ENCODE measurements around the gene MYO7A. TPM values are rescaled to one million over a fixed set of nuclear protein-coding genes. Genes with fewer than 3 reads are reported as not detected.

MYO7A gene
- total and polyA plus RNA-seq, 2 donors (not counting 3 experiments of a cell fraction or from before 2014, with no cell fraction given) = 1.3 to 3.6 TPM

- H3K9ac ChIP-seq (replicated peaks; ENCODE audit: extremely low read depth, insufficient read depth, low read length) = no peak overlapping the region
- no peaks in the 10 kb centered on the region for H4K20me1 ChIP-seq (replicated peaks; ENCODE audit: control insufficient read depth, extremely low read depth, insufficient read depth, low read length)
- dilution Hi-C loops (cut with MboI; ENCODE audit: extremely low pct_ligation_motif_present, low sequenced_read_pairs) (no loop called here), intact Hi-C loops (cut with micrococcal nuclease) (no loop called here)
- no peak overlapping the region for H3K4me3 ChIP-seq (replicated peaks in 1 of 3; ENCODE audit: insufficient read depth in 1 of 3, low read depth in 1 of 3, low read length in 3 of 3)
- H3K9me1 ChIP-seq (replicated peaks; ENCODE audit: control insufficient read depth, extremely low read depth, insufficient read depth, low read length) = no peaks in the 10 kb centered on the region
- no peaks in the 10 kb centered on the region for H3K79me2 ChIP-seq (ENCODE audit: control insufficient read depth, insufficient read depth, low read length)
- no peaks in the 10 kb centered on the region for H3K9me3 ChIP-seq (replicated peaks; ENCODE audit: control insufficient read depth, insufficient read depth, low read length)
- POLR2A ChIA-PET = no interaction called here
- H3K36me3 ChIP-seq (ENCODE audit: control insufficient read depth in 2 of 2, extremely low read depth in 1 of 2, insufficient read depth in 2 of 2, low read length in 2 of 2) = no peaks in the 10 kb centered on the region
- DNase-seq (ENCODE audit: low read depth, low spot score) = no peak
- TF ChIP-seq, protein P1, sequence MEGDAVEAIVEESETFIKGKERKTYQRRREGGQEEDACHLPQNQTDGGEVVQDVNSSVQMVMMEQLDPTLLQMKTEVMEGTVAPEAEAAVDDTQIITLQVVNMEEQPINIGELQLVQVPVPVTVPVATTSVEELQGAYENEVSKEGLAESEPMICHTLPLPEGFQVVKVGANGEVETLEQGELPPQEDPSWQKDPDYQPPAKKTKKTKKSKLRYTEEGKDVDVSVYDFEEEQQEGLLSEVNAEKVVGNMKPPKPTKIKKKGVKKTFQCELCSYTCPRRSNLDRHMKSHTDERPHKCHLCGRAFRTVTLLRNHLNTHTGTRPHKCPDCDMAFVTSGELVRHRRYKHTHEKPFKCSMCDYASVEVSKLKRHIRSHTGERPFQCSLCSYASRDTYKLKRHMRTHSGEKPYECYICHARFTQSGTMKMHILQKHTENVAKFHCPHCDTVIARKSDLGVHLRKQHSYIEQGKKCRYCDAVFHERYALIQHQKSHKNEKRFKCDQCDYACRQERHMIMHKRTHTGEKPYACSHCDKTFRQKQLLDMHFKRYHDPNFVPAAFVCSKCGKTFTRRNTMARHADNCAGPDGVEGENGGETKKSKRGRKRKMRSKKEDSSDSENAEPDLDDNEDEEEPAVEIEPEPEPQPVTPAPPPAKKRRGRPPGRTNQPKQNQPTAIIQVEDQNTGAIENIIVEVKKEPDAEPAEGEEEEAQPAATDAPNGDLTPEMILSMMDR (IDR thresholded peaks at IDR 0.05; ENCODE audit: extremely low read depth in 1 of 2, insufficient read depth in 1 of 2, low read depth in 1 of 2, low read length in 2 of 2) = no peak
- TF ChIP-seq EZH2 (IDR thresholded peaks at IDR 0.05; ENCODE audit: borderline replicate concordance, low read depth, low read length, severe bottlenecking) = no peak
- no peak for TF ChIP-seq POLR2AphosphoS5 (IDR thresholded peaks at IDR 0.05; ENCODE audit: insufficient read depth, low read depth, low read length)
- TF ChIP-seq JUN (IDR thresholded peaks at IDR 0.05; ENCODE audit: borderline replicate concordance, insufficient read depth, insufficient read length, low read depth) = no peak
- TF ChIP-seq FOS (IDR thresholded peaks at IDR 0.05; ENCODE audit: borderline replicate concordance, insufficient read depth, low read length) = no peak
- H2AFZ ChIP-seq (ENCODE audit: low read depth, low read length) = no peak overlapping the region
- no peaks in the 10 kb centered on the region for H3K27me3 ChIP-seq (ENCODE audit: control insufficient read depth in 2 of 2, insufficient read depth in 2 of 2, low read length in 2 of 2)
- no peak overlapping the region for H3K27ac ChIP-seq (ENCODE audit: insufficient read depth, low read depth, low read length)
- H3K4me1 ChIP-seq (ENCODE audit: control insufficient read depth, extremely low read depth, insufficient read depth, low read length) = no peaks in the 10 kb centered on the region
- BruUV-seq (replicated peaks) = no TSS peak
- H3K4me2 ChIP-seq (ENCODE audit: insufficient read depth, low read length) = no peak overlapping the region
- no peak for FAIRE-seq
- CTCF ChIA-PET = interaction anchor here (0.6 to 2.5 kb wide), 2 partner anchors 346 to 798 kb away, joined by 3 to 12 read pairs; no protein-coding TSS in a partner anchor
Measured at GRCh38 chr11:77201991-77202841, 74.2 kb downstream of the MYO7A start.

Measured in endothelial cell of umbilical vein (primary cell).